ENCODE measurements around the gene CIROP. TPM values are rescaled to one million over a fixed set of nuclear protein-coding genes. Genes with fewer than 3 reads are reported as not detected.

The CIROP gene
- total RNA-seq, 1 donor from 2014 or later, result not detected

- Mint-ChIP-seq H3K27ac (ENCODE audit: unreplicated experiment) (peak overlapping the region; percentile 41), H3K4me3 (ENCODE audit: unreplicated experiment) (peak overlapping the region; percentile 39), H3K27me3 (ENCODE audit: unreplicated experiment) (peaks cover 10% of the 10 kb centered on the region), H3K4me1 (ENCODE audit: low read depth, unreplicated experiment) (peaks cover 45% of the 10 kb centered on the region), H3K9me3 (ENCODE audit: unreplicated experiment) (peaks cover 14% of the 10 kb centered on the region), H3K36me3 (ENCODE audit: unreplicated experiment) (peaks cover 6% of the 10 kb centered on the region)
- no peak for DNase-seq
- TF ChIP-seq CTCF (IDR thresholded peaks at IDR 0.05; ENCODE audit: partially characterized antibody, unreplicated experiment), result no peak
Measured at GRCh38 chr14:23051141-23052057, 53.4 kb downstream of the CIROP start.

Other genes with a start within 250 kb of the CIROP start
- gene LRP10, start 233.2 kb downstream of the CIROP start, total RNA-seq (ENCODE audit: unreplicated experiment), result 15.1 TPM
- gene REM2, start 221.8 kb downstream of the CIROP start, total RNA-seq (ENCODE audit: unreplicated experiment), result 73.2 TPM
- 70.9 TPM for gene RBM23, start 185.8 kb downstream of the CIROP start, total RNA-seq (ENCODE audit: unreplicated experiment)
- gene PRMT5, start 175.6 kb downstream of the CIROP start, total RNA-seq (ENCODE audit: unreplicated experiment), result 54.6 TPM
- gene HAUS4, start 147.9 kb downstream of the CIROP start, total RNA-seq (ENCODE audit: unreplicated experiment), result 9.7 TPM
- 0.34 TPM for gene AJUBA, start 122.4 kb downstream of the CIROP start, total RNA-seq (ENCODE audit: unreplicated experiment)
- gene C14orf93, start 94.8 kb downstream of the CIROP start, total RNA-seq (ENCODE audit: unreplicated experiment), result 12.1 TPM
- gene PSMB5, start 70.1 kb downstream of the CIROP start, total RNA-seq (ENCODE audit: unreplicated experiment), result 289 TPM
- not detected for gene PSMB11, start 62.8 kb downstream of the CIROP start, total RNA-seq (ENCODE audit: unreplicated experiment)
- gene CDH24, start 47.5 kb downstream of the CIROP start, total RNA-seq (ENCODE audit: unreplicated experiment), result 164 TPM
- 341 TPM for gene ACIN1, start 9.9 kb downstream of the CIROP start, total RNA-seq (ENCODE audit: unreplicated experiment)
- gene C14orf119, start 9.5 kb downstream of the CIROP start, total RNA-seq (ENCODE audit: unreplicated experiment), result 40.3 TPM
- not detected for gene CEBPE, start 14.3 kb upstream of the CIROP start, total RNA-seq (ENCODE audit: unreplicated experiment)
- gene SLC7A8, start 78.7 kb upstream of the CIROP start, total RNA-seq (ENCODE audit: unreplicated experiment), result 7.9 TPM
- not detected for gene RNF212B, start 132.9 kb upstream of the CIROP start, total RNA-seq (ENCODE audit: unreplicated experiment)
- 12.2 TPM for gene HOMEZ, start 181.1 kb upstream of the CIROP start, total RNA-seq (ENCODE audit: unreplicated experiment)
- 10.8 TPM for gene PPP1R3E, start 197.9 kb upstream of the CIROP start, total RNA-seq (ENCODE audit: unreplicated experiment)
- 32.6 TPM for gene BCL2L2, start 201.8 kb upstream of the CIROP start, total RNA-seq (ENCODE audit: unreplicated experiment)
- gene PABPN1, start 216.5 kb upstream of the CIROP start, total RNA-seq (ENCODE audit: unreplicated experiment), result 355 TPM
- gene SLC22A17, start 247.9 kb upstream of the CIROP start, total RNA-seq (ENCODE audit: unreplicated experiment), result 70.6 TPM

All from glutamatergic neuron (in vitro differentiated cells).